Psoas muscle (tissue), 8 donors: ENCODE measurements around the gene ZGRF1. TPM values are rescaled to one million over a fixed set of nuclear protein-coding genes. Genes with fewer than 3 reads are reported as not detected.
"Not testable (repeated sequence)": the region's sequence is repeated elsewhere in the genome, so short reads cannot be mapped to it uniquely, and the experiment has no call there.

Experiments
- ATAC-seq, 4 donors: fragments of 200-7000 bp; cut with Tn5 transposase; one replicate each; pipeline ENCODE4 v1.9.1; 2020; ENCODE audit warnings: moderate library complexity in 3 of 4, mild to moderate bottlenecking in 2 of 4
- DNase-seq, 2 donors: peaks; one replicate each; pipeline ENCODE4 v3.0.0-alpha.2; 2020
- H3K27ac ChIP-seq: fragments of 200-600 bp; one replicate; pipeline ENCODE4 v1.8.0; 2022
- H3K27me3 ChIP-seq, 3 donors: fragments of 200-600 bp in 1 of 3; one replicate each; pipeline versions ENCODE4 v1.6.1 to v1.8.0; 2013 to 2022; ENCODE audit warnings: low read length in 2 of 3, mild to moderate bottlenecking in 2 of 3, moderate library complexity in 1 of 3; ENCODE audit not compliant: insufficient read depth in 3 of 3
- H3K36me3 ChIP-seq, 2 donors: fragments of 200-600 bp in 1 of 2; one replicate each; pipeline versions ENCODE4 v1.6.1 to v1.8.0; 2013 to 2022; ENCODE audit warnings: low read depth in 1 of 2, mild to moderate bottlenecking in 1 of 2, moderate library complexity in 1 of 2; ENCODE audit not compliant: insufficient read depth in 1 of 2
- H3K4me1 ChIP-seq: fragments of 200-600 bp; one replicate; pipeline ENCODE4 v1.8.0; 2022
- H3K4me3 ChIP-seq: fragments of 200-600 bp; one replicate; pipeline ENCODE4 v1.8.0; 2022; ENCODE audit warnings: mild to moderate bottlenecking
- H3K9me3 ChIP-seq: fragments of 200-600 bp; one replicate; pipeline ENCODE4 v1.8.0; 2022
- WGBS, 3 donors: extraction: QIAGEN DNeasy Blood & Tissue Kit; methylation state at CpG; one replicate each; pipeline versions ENCODE4 v1.1.6 to v1.1.7; 2013; 5-methylcytosine and 5-hydroxymethylcytosine counted together
- intact Hi-C, 2 donors: fragments of 100-400 bp; cut with DNase I; formaldehyde crosslinking; loops; one replicate each; pipeline versions ENCODE4 v1.11.0 to v1.14.2; 2022
- polyA plus RNA-seq, 3 donors: library from polyadenylated mRNA; stranded (reverse); fragments of 200-250 nt; gene quantifications; one replicate each; pipeline ENCODE4 v1.2.3, GENCODE V29; 2013
- total RNA-seq, 4 donors: library from RNA; stranded (reverse); fragmentation: NEBNext Ultra II Directional in 2 of 4; extraction: Animal tissue kit (Norgen Biotek cat#: 25700) in 2 of 4; gene quantifications; one replicate each; pipeline versions ENCODE4 v1.2.1 to v1.2.4, GENCODE V29; 2021 to 2023
- TF ChIP-seq, protein P1 (sequence below): fragments of 200-600 bp; IDR thresholded peaks from one replicate; pipeline ENCODE4 v1.8.0; 2022; ENCODE audit warnings: antibody characterized with exemption
- donor health status: healthy with polysubstance abuse.
- donor health status: DM: no; HTN: no; CAD: no; lungs with moderate emphysema.
- donor health status: Bipolar disorder and iron deficiency.
- donor health status: healthy.
- donor health status: DM: yes; HTN: yes; CAD: no.
- donor health status: DM: no; HTN: no; CAD: no.
- donor health status: DM: no; HTN: no; CAD: no.
- donor health status: DM: yes; HTN: yes; CAD: no.

ZGRF1 gene
- total and polyA plus RNA-seq, 7 donors: 0.79 to 2.0 (median 1.3) TPM

DNA sequence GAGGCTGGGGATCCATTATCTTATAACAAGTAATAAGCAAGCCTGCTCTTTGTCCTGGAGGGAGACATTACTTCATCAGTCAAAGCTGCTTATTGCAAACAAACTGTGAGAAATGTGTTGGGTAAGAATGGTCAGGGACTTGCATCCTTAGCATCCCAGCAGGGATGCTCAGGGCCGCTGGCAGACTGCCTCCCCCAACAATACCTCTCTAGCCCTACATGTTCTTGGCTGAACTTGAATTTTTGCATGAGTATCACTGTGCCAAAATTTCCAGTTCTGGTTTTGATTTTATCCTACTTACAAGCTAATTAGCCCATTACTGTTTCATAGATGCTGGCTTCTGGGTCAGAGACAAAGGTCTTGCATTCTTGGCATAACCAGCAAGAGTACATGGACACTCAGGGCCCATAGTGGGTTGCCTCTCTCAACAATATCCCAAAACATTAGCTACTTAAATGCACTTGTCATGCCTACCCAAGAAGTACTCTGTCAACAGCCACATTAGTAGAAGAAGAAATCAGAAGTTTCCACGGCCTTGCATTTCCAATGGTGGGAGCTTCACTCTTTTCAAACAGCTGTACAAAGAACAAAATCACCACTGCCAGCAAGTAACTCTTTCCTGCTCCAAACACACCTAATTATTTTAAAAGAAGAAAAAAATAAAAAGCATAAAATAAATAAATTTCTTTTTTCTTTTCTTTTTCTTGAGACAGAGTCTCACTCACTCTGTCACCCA, 78.9 kb downstream of the ZGRF1 start:
- Histone ChIP-seq H3K4me3 (no peak overlapping the region), H3K9me3 (no peaks in the 10 kb centered on the region), H3K36me3 (no peaks in the 10 kb centered on the region), H3K27ac (no peak overlapping the region), H3K4me1 (no peaks in the 10 kb centered on the region), H3K27me3 (no peaks in the 10 kb centered on the region)
- no peak for ATAC-seq
- WGBS, 3 donors: 95 to 96% (median 95%) methylated on average over 2 of the region's 2 CpGs
- TF ChIP-seq, protein P1, sequence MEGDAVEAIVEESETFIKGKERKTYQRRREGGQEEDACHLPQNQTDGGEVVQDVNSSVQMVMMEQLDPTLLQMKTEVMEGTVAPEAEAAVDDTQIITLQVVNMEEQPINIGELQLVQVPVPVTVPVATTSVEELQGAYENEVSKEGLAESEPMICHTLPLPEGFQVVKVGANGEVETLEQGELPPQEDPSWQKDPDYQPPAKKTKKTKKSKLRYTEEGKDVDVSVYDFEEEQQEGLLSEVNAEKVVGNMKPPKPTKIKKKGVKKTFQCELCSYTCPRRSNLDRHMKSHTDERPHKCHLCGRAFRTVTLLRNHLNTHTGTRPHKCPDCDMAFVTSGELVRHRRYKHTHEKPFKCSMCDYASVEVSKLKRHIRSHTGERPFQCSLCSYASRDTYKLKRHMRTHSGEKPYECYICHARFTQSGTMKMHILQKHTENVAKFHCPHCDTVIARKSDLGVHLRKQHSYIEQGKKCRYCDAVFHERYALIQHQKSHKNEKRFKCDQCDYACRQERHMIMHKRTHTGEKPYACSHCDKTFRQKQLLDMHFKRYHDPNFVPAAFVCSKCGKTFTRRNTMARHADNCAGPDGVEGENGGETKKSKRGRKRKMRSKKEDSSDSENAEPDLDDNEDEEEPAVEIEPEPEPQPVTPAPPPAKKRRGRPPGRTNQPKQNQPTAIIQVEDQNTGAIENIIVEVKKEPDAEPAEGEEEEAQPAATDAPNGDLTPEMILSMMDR: no peak
- no peak for DNase-seq
- intact Hi-C loops: no loop called here

GRCh38 chr4:112554271-112554670, 82.4 kb downstream of the ZGRF1 start:
- H3K4me1 ChIP-seq, H3K27ac ChIP-seq, ATAC-seq, H3K4me3 ChIP-seq, intact Hi-C loops, H3K36me3 ChIP-seq, H3K27me3 ChIP-seq, H3K9me3 ChIP-seq, DNase-seq: not testable (repeated sequence)
- 90 to 96% (median 92%) methylated on average over 2 of the region's 3 CpGs for WGBS, 3 donors

- no peak overlapping the region for H3K27ac ChIP-seq
- ATAC-seq (no peak), DNase-seq (no peak)
- H3K27me3 ChIP-seq: no peaks in the 10 kb centered on the region
- H3K36me3 ChIP-seq: no peaks in the 10 kb centered on the region
- H3K4me3 ChIP-seq: no peak overlapping the region
- no peaks in the 10 kb centered on the region for H3K9me3 ChIP-seq
- H3K4me1 ChIP-seq: no peaks in the 10 kb centered on the region
- 41 to 86% (median 48%) methylated on average over 2 of the region's 2 CpGs for WGBS, 3 donors
- intact Hi-C loops: no loop called here
- TF ChIP-seq, protein P1: no peak
These were observed 84.0 kb downstream of the ZGRF1 start for GRCh38 chr4:112552668-112553067.

GRCh38 chr4:112550728-112551127, 86.0 kb downstream of the ZGRF1 start:
- Histone ChIP-seq H3K4me1 (no peaks in the 10 kb centered on the region), H3K27ac (no peak overlapping the region), H3K9me3 (no peaks in the 10 kb centered on the region), H3K27me3 (no peaks in the 10 kb centered on the region), H3K4me3 (no peak overlapping the region), H3K36me3 (peaks cover 0 to 4% of the 10 kb centered on the region in 2 donors)
- TF ChIP-seq, protein P1: no peak
- 93 to 98% (median 97%) methylated on average over 2 of the region's 2 CpGs for WGBS, 3 donors
- DNase-seq (no peak), ATAC-seq (no peak)
- intact Hi-C loops: no loop called here

GRCh38 chr4:112546476-112546875, 90.2 kb downstream of the ZGRF1 start:
- H3K9me3 ChIP-seq: no peaks in the 10 kb centered on the region
- intact Hi-C loops: no loop called here
- no peak overlapping the region for H3K27ac ChIP-seq
- no peak overlapping the region for H3K4me3 ChIP-seq
- no peaks in the 10 kb centered on the region for H3K27me3 ChIP-seq
- no peaks in the 10 kb centered on the region for H3K4me1 ChIP-seq
- ATAC-seq (no peak), DNase-seq (no peak)
- WGBS, 3 donors: 86 to 88% (median 87%) methylated on average over 2 of the region's 2 CpGs
- peaks cover 0 to 4% of the 10 kb centered on the region in 2 donors for H3K36me3 ChIP-seq
- TF ChIP-seq, protein P1: no peak
